KG1 (cell line): ENCODE results near the gene BMAL2.

Source experiments
- DNase-seq: peaks from one replicate; lab custom pipeline; 2025; lab: John Stamatoyannopoulos, UW

The BMAL2 gene

DNA sequence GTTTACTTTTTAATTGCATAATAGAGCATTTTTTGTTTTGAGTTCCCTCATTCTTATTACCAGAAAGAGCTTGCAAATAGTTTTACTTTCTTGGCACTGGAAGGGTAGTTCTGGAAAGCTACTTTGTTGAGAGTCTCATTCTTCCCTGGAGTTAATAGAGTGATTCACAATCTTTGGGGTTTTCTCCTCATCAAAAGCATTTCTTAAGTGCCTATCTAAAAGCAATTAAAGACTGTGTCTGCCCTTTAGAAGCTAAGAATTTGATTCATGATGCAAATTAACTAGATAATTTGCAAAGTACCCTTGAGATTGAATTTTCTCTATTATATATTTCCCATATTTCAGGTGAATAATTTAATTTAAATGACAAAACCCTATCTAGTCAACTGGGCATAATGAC lies 8.1 kb upstream of the BMAL2 start:
- DNase-seq, result no peak

DNA sequence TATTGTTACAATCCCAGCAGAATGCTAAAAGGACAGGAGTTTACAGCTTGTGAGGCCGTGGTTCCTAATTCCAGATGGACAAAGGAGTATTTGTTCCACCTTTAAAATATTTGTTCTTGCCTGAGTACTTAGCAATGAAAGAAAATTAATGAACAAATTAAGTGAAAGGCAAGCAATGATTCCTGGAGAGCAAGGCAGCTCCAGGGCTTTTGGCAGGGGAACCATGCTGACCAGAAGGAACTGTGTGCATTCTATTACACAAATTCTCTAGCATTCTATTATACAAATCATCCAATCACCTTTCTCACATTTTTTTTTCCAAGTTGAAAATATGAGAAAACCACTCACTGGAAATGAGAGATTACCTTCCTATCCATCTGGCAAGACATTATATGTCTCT lies 1.8 kb upstream of the BMAL2 start:
- no peak for DNase-seq

DNA sequence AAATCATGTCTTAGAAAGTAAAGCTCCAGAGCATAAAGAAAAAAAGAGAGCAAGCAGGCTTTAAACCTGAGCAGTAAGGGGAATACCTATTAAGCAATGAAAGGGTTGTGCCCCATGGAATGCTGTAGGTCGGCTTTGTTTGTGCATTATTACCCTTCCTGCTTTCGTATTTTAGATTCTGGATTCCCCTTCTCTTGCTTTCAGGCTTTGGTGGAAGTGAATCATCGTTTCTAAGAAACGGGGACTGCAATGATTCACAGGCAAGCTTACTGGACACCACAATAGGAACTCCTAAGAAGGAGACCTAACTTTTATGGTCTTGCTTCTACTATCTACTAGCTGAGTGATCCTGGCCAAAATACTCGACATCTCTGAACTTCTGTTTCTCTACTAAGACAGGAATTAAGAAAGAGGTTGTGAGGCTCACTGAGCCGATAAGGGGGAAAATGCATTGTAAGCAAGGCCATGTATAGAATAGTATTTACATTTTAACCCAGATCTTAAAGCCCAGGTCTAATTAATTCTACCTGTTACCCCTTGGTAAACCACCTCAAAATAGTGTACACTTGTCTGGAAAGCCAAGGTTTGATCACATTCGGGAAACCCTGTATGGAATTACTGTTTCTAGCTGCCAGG lies 1.2 kb upstream of the BMAL2 start:
- DNase-seq, result no peak

DNA sequence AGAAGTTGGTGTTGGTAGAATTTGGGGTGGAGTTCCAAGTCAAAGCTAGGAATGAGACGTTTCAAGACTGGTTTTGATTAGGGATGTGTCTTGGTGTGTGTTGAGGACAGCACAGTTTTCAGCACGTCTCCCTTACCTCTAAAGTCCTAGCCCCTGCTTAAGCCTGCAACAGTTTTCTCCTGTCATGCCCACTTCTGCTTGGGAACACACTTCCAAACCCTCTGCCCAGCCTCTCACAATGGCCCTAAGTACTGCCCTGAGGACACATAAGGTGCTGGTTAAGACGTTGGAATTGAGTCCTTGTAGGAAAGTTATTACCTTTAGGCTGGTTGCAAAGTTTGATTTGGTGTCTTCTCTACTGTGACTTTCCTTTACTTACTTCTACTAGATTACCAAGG lies 710 bp upstream of the BMAL2 start:
- no peak for DNase-seq

DNA sequence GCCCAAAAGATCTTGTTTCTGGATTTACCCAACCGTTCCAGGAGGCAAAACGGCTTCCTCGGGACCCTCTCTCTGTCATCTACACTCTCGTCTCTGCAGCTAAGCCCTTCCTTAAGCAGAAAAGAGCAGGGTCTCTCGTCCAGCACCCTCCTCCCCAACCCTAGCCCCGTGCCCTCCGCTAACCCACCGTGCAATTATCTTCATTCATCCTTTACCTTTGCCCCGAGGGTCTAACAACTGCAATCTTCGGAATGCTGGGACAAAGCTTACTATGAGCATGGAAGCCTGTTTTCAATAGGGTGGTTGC lies 276 bp upstream of the BMAL2 start:
- DNase-seq, result no peak

DNA sequence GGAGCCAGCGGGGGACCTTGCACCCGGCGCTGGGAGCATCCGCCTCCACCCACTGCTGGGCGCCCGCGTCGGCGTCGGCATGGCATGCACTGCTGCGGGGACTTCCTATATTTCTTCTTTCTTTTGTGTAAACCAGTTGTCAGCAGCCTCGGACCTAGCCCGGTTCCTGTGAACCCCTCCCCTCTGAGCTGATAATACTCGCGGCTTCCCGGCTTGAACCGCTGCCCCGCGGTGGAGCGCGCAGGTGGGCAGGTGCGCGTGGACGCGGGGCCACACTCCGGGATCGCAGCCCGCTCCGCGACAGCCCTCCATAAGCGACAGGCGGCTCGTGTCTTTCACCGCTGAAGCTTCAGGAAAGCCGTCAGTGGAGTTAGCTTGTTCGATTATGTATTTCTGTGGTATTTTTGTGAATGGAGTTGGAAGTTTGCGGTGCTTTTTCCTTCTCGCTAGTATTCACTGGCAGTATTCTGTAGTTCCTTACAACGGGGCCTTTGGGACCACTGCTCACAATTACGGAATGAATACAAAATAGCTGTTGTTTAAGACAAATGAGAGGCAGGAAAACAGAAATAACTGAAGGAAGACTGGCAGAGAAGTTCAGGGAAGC lies 870 bp downstream of the BMAL2 start:
- DNase-seq, result no peak

DNA sequence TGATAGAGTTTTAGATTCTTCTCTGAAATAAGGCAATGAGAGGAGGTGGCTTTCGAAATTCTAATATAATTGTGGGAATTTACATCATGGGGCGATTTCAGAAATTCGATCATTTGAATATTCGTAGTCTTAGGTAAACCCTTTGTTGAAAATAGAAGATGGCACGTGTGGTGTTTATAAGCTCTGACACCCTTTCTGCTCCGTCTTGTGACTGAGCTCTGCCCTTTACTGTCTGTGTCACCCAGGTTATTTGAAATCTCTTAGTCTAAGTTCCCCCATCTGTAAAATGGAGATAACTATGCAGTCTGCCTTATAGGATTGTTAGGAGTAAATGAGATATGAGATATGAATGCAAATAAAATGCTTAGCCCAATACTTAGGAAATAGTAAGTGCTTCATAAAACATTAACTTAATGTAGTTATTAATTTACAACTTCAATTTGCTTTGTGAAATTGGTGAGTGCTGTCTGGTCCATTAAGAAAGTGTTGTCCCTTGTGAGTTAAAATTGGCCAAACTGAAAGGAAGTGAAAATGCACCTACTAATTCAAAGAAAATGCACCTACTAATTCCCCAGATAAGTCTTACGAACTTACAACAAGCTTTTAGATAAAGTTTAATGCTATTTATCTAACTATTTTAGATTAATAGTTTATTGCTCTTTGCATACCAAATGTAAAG lies 1.5 kb downstream of the BMAL2 start:
- no peak for DNase-seq

DNA sequence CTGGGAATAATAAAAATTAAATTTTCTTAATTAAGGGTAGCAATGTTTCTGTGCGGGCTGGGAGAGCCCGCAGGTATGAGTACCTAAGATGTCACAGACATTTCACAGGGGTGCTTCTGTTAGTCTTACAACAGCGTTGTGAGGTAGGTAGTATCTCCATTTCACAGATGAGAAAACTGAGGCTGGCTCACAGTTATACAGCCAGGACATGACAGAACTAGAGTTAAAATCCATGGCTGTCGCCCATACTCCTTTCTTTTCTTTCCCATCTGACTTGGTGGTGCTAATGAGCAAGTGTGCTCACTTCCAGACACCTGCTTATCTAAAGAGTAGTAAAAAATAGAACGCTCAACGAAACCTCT lies 2.1 kb downstream of the BMAL2 start:
- DNase-seq, result no peak

DNA sequence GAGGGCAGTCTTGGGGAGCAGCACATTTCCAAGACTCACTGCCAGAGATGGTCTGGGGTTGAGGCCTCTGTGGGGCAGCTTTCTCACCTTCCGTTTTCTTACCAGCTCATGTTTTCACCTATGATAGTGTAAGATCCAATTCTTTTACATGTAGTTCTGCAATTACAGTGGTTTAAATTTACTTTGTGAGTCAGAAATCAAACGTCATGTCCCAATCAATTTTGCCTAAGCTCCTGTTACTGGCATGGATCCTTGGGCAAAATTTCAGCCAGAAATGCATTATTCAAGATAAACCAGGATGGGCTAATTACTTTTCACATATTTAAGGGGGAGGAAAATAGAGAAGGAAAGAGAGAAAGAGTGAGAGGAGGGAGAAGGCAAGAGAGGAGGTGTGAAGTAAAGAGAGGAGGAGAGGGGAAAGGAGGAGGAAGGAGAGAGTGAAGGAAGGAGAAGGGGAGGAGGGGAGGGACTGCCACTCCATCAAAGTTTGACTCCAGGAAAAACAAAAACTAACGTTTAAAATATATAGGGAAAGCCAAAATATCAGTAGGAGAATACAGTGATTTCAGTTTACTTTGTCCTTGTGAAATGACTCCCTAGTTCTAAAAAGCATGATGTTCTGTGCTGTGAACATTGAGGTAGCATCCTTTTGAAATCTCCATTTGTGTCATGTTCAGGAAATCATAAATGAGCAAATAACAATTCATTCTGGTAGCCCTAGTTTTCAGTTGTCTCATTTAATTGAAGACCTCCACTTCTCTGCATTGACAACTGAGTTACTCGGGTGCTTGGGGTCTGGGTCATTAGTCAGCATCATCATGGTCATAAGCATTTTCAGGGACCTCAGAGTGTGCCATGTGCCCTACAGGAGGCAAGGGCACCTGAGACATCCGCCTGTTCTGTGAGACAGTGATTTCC lies 3.0 kb downstream of the BMAL2 start:
- DNase-seq, result no peak

DNA sequence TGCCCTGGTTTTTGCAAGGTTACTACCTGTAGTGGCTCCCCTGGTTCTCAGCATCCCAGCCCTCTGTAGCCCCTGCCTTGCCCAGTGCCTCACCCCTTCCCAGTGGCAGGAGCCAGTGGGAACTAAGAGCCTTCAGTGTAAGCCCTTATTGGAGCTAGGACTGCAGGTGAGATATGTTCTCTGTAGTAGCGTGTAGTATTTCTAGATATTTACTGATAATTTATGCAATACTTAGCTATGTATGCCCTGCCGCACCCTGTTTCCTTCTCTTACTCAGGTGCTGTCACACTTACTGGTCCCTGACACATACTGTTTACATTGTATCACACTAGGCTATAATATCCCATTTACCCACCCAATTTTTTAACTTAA lies 3.6 kb downstream of the BMAL2 start:
- DNase-seq, result no peak

DNA sequence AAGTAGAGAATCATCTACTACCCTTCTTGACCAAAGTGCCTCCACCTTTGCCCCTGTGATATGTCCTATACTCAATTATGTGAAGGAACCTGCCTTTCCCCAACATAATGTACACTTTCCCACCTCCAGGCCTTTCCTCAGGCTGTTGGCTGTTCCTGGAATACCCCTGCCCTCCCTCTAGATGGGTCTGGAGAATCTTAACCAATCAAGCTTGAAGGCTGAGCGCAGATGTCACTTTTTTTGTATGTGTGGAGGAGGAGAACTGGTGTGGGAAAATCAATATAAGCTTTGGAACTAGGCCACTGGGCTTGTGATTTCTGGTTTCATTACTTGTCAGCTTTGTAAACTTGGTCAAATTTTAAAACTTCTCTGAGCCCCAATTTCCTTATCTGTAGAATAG lies 4.7 kb downstream of the BMAL2 start:
- DNase-seq, result no peak

DNA sequence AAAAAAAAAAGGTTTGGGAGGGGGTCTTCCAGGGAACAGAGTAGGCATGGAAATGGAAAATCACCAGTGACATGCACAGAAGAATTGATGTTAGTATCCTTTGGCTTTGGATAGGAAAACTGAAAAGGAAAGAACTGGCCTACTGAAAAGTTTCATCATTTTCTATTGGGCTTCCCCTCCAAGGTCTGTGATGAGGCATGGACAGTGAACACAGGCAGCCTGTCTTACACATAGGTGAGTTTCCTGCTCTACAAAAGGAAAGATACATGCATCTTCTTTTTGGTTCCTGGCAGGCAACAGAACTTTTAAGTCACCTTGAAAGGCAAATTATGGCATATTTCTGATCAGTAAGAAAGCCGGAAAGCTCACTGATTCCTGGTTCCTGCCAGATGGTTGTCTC lies 5.8 kb downstream of the BMAL2 start:
- DNase-seq, result no peak

DNA sequence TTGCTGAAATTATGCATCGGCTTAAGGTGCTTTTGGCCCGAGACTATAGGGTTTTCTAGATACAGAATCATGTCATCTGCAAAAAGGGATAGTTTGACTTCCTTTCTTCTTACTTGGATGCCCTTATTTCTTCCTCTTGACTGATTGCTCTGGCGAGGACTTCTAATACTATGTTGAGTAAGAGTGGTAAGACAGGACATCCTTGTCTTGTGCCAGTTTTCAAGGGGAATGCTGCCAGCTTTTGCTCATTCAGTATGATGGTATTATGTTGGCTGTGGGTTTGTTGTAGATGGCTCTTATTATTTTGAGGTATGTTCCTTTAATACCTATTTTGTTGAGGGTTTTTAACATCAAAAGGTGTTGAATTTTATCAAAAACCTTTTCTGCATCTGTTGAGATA lies 8.3 kb downstream of the BMAL2 start:
- no peak for DNase-seq

DNA sequence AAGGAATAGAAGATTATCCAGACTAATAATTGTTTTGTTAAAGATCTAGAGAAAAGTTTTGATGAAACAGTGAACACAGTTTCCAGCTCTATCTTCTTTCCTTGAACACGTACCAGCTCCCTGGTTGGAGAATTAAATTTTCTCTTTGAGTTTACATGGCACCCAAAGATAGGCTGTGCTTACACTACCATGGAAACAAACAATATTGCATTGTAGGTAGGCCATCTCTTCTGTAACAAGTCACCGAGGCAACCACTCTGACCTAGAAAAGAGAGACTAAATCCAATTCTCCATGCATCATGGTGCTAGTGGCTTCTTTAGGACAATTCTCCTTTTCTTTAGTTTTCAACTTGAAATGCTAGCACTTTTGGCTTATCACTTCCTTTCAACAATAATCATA lies 9.9 kb downstream of the BMAL2 start:
- no peak for DNase-seq

DNA sequence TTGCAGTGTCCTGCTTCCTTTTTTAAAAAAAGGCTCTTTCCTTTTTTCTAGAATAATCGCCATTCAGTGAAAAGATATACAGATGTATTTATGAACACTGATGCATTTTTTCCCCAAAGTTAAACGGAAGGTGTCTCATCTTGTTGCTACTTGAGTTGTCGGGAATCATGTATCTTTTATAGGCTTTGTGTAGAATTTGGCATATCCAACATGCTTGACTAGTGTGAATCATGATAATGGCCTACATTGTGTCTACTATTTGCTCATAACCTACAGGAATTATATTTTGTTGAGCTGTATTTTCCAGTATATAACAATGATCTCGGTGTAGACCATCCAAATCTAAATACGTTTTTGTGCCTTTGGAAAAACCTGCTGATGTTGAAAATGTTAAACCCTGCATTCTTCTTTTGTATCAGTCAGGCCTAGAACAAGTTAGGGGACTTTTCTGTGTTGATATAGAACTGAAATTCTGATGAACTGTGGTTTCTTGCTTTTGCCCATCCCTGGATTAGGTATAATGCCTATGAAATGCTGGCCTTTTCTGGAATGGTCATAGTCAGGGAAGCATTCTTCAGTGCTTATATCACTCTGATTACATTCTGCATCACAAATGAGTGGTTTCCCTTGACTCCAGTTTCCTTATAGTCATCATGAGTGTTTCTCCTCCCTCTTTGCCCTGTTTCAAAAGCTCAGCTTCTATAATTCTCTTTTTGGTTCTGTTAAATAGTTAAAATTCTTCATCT lies 10.8 kb downstream of the BMAL2 start:
- DNase-seq, result no peak

DNA sequence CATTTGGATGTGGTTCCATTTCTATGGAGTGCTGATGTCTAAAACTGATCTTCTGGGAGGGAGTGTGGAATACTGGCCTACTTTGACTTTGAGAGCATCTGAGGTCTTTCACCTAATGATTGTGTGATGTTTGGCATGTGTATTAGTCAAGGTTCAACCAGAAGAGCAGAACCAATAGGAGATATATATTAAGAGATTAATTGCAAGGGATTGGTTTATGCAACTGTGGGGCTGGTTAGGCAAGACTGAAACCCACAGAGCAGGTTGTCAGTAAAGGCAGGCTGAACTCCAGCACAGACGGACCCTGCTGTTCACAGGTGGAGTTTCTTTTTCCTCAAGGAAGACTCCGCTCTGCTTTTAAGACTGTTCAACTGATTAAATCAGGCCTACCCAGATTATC lies 11.6 kb downstream of the BMAL2 start:
- no peak for DNase-seq

DNA sequence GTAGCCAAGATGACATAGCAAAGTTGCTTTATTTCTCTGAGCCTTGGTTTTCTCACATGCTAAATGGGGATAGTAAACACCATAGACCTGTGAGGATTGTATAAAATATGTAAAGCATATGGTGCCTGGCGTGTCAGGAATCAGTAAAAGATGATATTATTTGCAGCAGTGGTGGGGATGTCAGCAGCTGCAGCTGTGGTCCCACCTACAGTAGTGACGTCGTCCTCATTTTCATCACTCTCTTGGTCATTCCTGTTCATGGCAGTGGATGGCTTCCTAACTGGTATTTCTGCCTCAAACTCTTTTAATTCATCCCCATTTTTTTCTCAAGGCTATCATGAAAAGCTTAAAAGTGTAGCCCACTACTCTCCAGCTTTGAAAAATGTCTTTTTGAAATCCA lies 12.1 kb downstream of the BMAL2 start:
- DNase-seq, result no peak

DNA sequence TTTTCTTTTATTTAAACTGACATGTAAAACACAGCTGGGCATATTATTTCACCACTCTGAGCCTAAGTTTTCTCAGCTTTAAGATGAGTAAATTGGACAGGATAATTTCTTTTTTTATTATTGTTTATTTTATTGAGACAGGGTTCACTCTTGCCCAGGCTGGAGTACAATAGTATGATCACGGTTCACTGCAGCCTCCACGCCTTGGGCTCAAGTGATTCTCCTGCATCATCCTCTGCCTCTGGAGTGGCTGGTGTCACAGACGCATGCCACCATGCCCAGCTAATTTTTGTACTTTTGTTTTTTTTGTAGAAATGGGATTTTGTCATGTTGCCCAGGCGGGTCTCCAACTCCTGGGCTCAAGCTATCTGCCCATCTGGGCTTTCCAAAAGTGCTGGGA lies 12.7 kb downstream of the BMAL2 start:
- DNase-seq, result no peak

DNA sequence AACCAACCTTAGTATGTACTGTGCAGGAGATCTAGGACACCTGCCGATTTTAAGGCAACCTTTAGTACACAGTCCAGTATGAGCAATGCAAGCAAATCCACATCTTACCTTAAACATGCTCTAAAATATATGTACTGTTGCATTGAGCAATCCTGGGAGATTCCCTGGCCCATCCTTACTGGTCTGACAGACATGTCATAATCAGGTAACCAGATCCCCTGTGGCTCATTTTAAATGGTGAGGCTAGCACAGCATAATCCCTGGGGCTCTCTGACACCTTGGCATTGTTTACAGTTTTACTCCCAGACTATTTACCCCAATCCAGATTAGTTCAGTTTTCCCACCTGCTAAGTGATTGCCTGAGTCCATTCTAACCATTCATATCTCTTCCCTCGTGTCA lies 15.1 kb downstream of the BMAL2 start:
- no peak for DNase-seq

DNA sequence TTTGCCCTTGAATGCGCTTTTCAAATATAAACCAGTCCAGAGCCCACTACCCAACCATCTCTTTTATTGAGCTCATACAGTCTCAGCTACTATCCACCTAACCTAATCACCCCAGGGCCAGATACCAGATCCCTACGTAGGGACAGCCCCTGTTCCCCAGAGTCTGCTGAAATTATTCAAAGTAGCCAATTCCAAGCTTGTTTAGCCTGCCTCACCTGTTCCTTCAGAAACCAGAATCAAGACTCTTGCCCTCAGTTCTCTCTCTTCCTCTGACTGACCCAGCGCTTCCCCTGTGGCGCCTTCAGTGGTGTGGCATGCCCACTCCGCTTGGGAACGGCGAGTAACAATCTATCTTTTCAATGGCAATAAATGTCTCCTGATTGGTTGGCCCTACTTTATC lies 18.8 kb downstream of the BMAL2 start:
- no peak for DNase-seq

DNA sequence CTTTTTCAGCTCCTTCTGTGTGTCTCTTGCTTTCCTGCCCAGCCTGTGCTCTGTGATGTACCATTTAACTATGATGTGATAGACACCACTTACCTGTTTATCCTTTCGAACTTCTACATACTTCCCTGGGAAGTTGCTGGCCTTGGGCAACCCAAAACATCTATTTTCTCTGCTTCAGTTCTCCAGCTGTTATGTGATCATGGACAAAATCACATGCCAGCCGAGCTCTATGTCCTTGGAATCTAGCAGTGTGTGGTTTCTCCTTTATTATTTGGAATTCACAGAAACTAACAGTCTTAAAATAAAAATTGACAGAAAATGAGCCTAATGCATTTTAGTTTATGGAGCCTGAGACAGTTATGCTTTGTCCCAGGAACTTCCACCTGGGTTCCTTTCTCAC lies 22.9 kb downstream of the BMAL2 start:
- DNase-seq, result no peak

DNA sequence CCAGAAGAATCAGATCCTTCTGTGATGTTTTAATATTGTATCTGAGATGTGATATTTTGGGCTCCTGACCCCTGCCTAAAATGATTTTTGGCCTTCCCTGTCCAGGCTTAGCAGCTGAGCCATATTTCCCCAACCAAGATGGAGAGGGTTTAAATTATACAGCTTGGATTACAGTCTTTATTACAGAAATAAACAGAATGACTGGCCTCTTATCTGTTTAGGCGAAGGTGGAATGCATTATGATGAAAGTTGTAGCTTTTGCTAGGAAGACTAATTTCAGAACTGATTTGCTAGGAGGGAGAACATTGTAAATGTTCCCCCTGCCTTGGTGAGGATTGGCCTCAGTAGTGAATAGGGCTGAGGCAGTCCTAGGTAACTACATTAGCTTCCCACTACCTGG lies 23.3 kb downstream of the BMAL2 start:
- no peak for DNase-seq
